IMR-90 (cell line): ENCODE measurements around the gene ADGRD1. TPM values are rescaled to one million over a fixed set of nuclear protein-coding genes. Genes with fewer than 3 reads are reported as not detected.

Source experiments
- ATAC-seq: fragments of 200-7000 bp; cut with Tn5 transposase; 2 replicates; pipeline ENCODE4 v1.9.1; 2020; ENCODE audit warnings: low read depth, mild to moderate bottlenecking, moderate library complexity
- BruUV-seq: library from RNA; stranded (reverse); fragments of 400-500 nt; replicated peaks from 2 replicates; lab custom pipeline; 2021; lab: Mats Ljungman, UMichigan
- CTCF ChIA-PET: fragments of 300-600 bp; formaldehyde crosslinking; extraction: SDS; loops from one replicate; lab custom pipeline; 2021; ENCODE audit warnings: antibody characterized with exemption; lab: Yijun Ruan, JAX
- POLR2A ChIA-PET: fragments of 300-600 bp; sonication (Branson Sonifier 250); formaldehyde crosslinking; loops from one replicate; lab custom pipeline; 2022; ENCODE audit warnings: antibody characterized with exemption; ENCODE audit not compliant: unreplicated experiment; lab: Charles Lee
- DNase-seq: peaks from one replicate; pipeline ENCODE4 v3.0.0; 2013
- H2AFZ ChIP-seq: replicated peaks from 2 replicates; pipeline ENCODE3; 2013; ENCODE audit warnings: low read length, mild to moderate bottlenecking; ENCODE audit not compliant: poor library complexity
- H2AK5ac ChIP-seq: 2 replicates; pipeline ENCODE4 v1.6.1; 2013; ENCODE audit warnings: low read depth, low read length, inconsistent platforms
- H2AK9ac ChIP-seq: replicated peaks from 2 replicates; pipeline ENCODE3; 2013; ENCODE audit warnings: mild to moderate bottlenecking, low read depth, low read length, moderate library complexity; ENCODE audit not compliant: poor library complexity
- H2BK120ac ChIP-seq: 2 replicates; pipeline ENCODE4 v1.6.1; 2013; ENCODE audit warnings: low read depth, low read length, inconsistent platforms
- H2BK15ac ChIP-seq: 3 replicates; pipeline ENCODE4 v1.6.1; 2013; ENCODE audit warnings: low read depth, low read length, inconsistent platforms
- H2BK20ac ChIP-seq: 2 replicates; pipeline ENCODE4 v1.6.1; 2013; ENCODE audit warnings: low read depth, mild to moderate bottlenecking, inconsistent platforms, low read length, moderate library complexity
- H2BK5ac ChIP-seq: 2 replicates; pipeline ENCODE4 v1.6.1; 2013; ENCODE audit warnings: mild to moderate bottlenecking, low read depth, low read length, inconsistent platforms; ENCODE audit not compliant: poor library complexity, severe bottlenecking
- H3K14ac ChIP-seq: replicated peaks from 2 replicates; pipeline ENCODE4 v1.6.1; 2013; ENCODE audit warnings: low read depth, low read length, inconsistent platforms
- H3K18ac ChIP-seq: 2 replicates; pipeline ENCODE4 v1.6.1; 2013; ENCODE audit warnings: low read depth, low read length, control low read depth
- H3K23ac ChIP-seq: 2 replicates; pipeline ENCODE4 v1.6.1; 2013; ENCODE audit warnings: low read depth, low read length, inconsistent platforms
- H3K27ac ChIP-seq: 2 replicates; pipeline ENCODE4 v1.5.1; 2013; ENCODE audit warnings: mild to moderate bottlenecking, control low read depth, low read length; ENCODE audit not compliant: insufficient read depth
- H3K27me3 ChIP-seq: 2 replicates; pipeline ENCODE4 v1.6.1; 2013; ENCODE audit warnings: low read length; ENCODE audit not compliant: control insufficient read depth, insufficient read depth
- H3K36me3 ChIP-seq: 2 replicates; pipeline ENCODE4 v1.6.1; 2013; ENCODE audit warnings: low read length, mixed read lengths; ENCODE audit not compliant: control insufficient read depth, insufficient read depth
- H3K4ac ChIP-seq: 2 replicates; pipeline ENCODE4 v1.6.1; 2013; ENCODE audit warnings: low read depth, low read length, inconsistent platforms
- H3K4me1 ChIP-seq: 2 replicates; pipeline ENCODE4 v1.6.1; 2013; ENCODE audit warnings: low read length, mixed read lengths; ENCODE audit not compliant: control insufficient read depth, insufficient read depth
- H3K4me2 ChIP-seq: 2 replicates; pipeline ENCODE4 v1.6.1; 2013; ENCODE audit warnings: low read depth, mild to moderate bottlenecking, control low read depth, low read length, moderate library complexity
- H3K4me3 ChIP-seq: 2 replicates; pipeline ENCODE4 v1.5.1; 2013; ENCODE audit warnings: low read depth, mild to moderate bottlenecking, control low read depth, low read length, moderate library complexity; ENCODE audit not compliant: insufficient read depth
- H3K56ac ChIP-seq: 2 replicates; pipeline ENCODE4 v1.6.1; 2013; ENCODE audit warnings: low read length, inconsistent platforms; ENCODE audit not compliant: insufficient read depth; ENCODE audit errors: extremely low read depth
- H3K79me1 ChIP-seq, 2 experiments: 2 replicates each; pipeline ENCODE4 v1.6.1; 2013; ENCODE audit warnings: low read length in 2 of 2, inconsistent platforms in 1 of 2, low read depth in 1 of 2
- H3K9ac ChIP-seq: 2 replicates; pipeline ENCODE4 v1.6.1; 2013; ENCODE audit warnings: low read depth, low read length, control low read depth
- H3K9me1 ChIP-seq: 2 replicates; pipeline ENCODE4 v1.6.1; 2013; ENCODE audit warnings: low read length, inconsistent platforms; ENCODE audit not compliant: insufficient read depth
- H3K9me3 ChIP-seq: 2 replicates; pipeline ENCODE4 v1.6.1; 2013; ENCODE audit warnings: low read length; ENCODE audit not compliant: control insufficient read depth, insufficient read depth
- H4K20me1 ChIP-seq: 2 replicates; pipeline ENCODE4 v1.6.1; 2013; ENCODE audit warnings: low read length, inconsistent platforms; ENCODE audit not compliant: insufficient read depth
- H4K5ac ChIP-seq: 2 replicates; pipeline ENCODE4 v1.6.1; 2013; ENCODE audit warnings: mild to moderate bottlenecking, low read depth, low read length, control low read depth
- H4K8ac ChIP-seq, 2 experiments: 2 replicates each; pipeline ENCODE4 v1.6.1; 2013; ENCODE audit warnings: low read depth in 2 of 2, low read length in 2 of 2, control low read depth in 1 of 2, inconsistent platforms in 1 of 2
- H4K91ac ChIP-seq: 2 replicates; pipeline ENCODE4 v1.6.1; 2013; ENCODE audit warnings: low read depth, low read length, inconsistent platforms; ENCODE audit not compliant: insufficient read depth
- CTCF ChIP-seq: conservative IDR thresholded peaks from 2 replicates; pipeline ENCODE4 v1.5.1; 2012; ENCODE audit warnings: mild to moderate bottlenecking, low read depth, low read length, improper control_type of control experiment
- ELK1 ChIP-seq: fragments of 150-350 bp; IDR thresholded peaks from 2 replicates; pipeline ENCODE4 v1.6.1; 2016; ENCODE audit warnings: low read depth, mild to moderate bottlenecking, low read length, moderate library complexity, borderline replicate concordance
- FOS ChIP-seq: fragments of 150-350 bp; IDR thresholded peaks from 2 replicates; pipeline ENCODE4 v1.6.1; 2016; ENCODE audit warnings: low read depth, low read length
- MAFK ChIP-seq: IDR thresholded peaks from 2 replicates; pipeline ENCODE4 v1.6.1; 2012; ENCODE audit warnings: low read depth, low read length, improper control_type of control experiment
- NFE2L2 ChIP-seq: fragments of 150-350 bp; IDR thresholded peaks from 2 replicates; pipeline ENCODE4 v1.6.1; 2016; ENCODE audit warnings: low read depth, mild to moderate bottlenecking, low read length
- RAD21 ChIP-seq: IDR thresholded peaks from 2 replicates; pipeline ENCODE4 v1.6.1; 2012; ENCODE audit warnings: low read length, improper control_type of control experiment
- RFX5 ChIP-seq: IDR thresholded peaks from 2 replicates; pipeline ENCODE4 v1.8.0; 2012; ENCODE audit warnings: low read depth, mild to moderate bottlenecking, low read length, moderate library complexity
- WGBS, 2 experiments: methylation state at CpG; one replicate each; pipeline versions ENCODE4 v1.1.5 to v1.1.7; 2013; ENCODE audit warnings: missing lambda C conversion rate in 2 of 2; ENCODE audit not compliant: insufficient read length in 1 of 2; ENCODE audit errors: extremely low coverage in 2 of 2; 5-methylcytosine and 5-hydroxymethylcytosine counted together
- dilution Hi-C: fragments of 300-500 bp; cut with HindIII; formaldehyde crosslinking; loops from one replicate; pipeline ENCODE4 v1.14.3; 2018; ENCODE audit warnings: low sequenced_read_pairs; ENCODE audit not compliant: unreplicated experiment
- in situ Hi-C: fragments of 300-500 bp; cut with MboI; formaldehyde crosslinking; loops from 3 replicates; pipeline ENCODE4 v1.14.3; 2019; ENCODE audit warnings: low sequenced_read_pairs, inconsistent platforms, mixed read lengths
- intact Hi-C: fragments of 100-400 bp; cut with micrococcal nuclease; formaldehyde crosslinking; loops from 2 replicates; pipeline ENCODE4 v1.10.0; 2022
- polyA plus RNA-seq, 3 experiments: library from polyadenylated mRNA; depleted of rRNA; stranded (reverse); fragments of >200 nt; gene quantifications; 2 replicates each; pipeline ENCODE4 v1.2.3, GENCODE V29; 2012; ENCODE audit warnings: low replicate concordance in 1 of 3
- total RNA-seq: library from RNA; depleted of rRNA; stranded (reverse); fragments of >200 nt; gene quantifications from 2 replicates; pipeline ENCODE4 v1.2.3, GENCODE V29; 2012

The ADGRD1 gene
- total and polyA plus RNA-seq, 2 of the 4 experiments (the other 2 are of a cell fraction), result not detected

- H4K91ac ChIP-seq, result no peak overlapping the region
- ATAC-seq (no peak), DNase-seq (no peak)
- no peak overlapping the region for H3K56ac ChIP-seq
- no peak overlapping the region for H2AK5ac ChIP-seq
- no peak overlapping the region for H3K4me2 ChIP-seq
- H3K9me1 ChIP-seq, result no peaks in the 10 kb centered on the region
- no TSS peak for BruUV-seq
- POLR2A ChIA-PET, result no interaction called here
- no peaks in the 10 kb centered on the region for H3K4me1 ChIP-seq
- no peak overlapping the region for H3K18ac ChIP-seq
- TF ChIP-seq NFE2L2, result no peak
- TF ChIP-seq ELK1, result no peak
- TF ChIP-seq RFX5, result no peak
- TF ChIP-seq MAFK, result no peak
- no peak for TF ChIP-seq RAD21
- TF ChIP-seq CTCF, result no peak
- no peak for TF ChIP-seq FOS
- no peaks in the 10 kb centered on the region for H3K27me3 ChIP-seq
- H3K4ac ChIP-seq, result no peak overlapping the region
- H2BK120ac ChIP-seq, result no peak overlapping the region
- H4K5ac ChIP-seq, result no peak overlapping the region
- H2BK15ac ChIP-seq, result no peak overlapping the region
- H4K20me1 ChIP-seq, result no peaks in the 10 kb centered on the region
- no peak overlapping the region for H2AFZ ChIP-seq
- no peak overlapping the region for H4K8ac ChIP-seq
- no peak overlapping the region for H3K9ac ChIP-seq
- H3K23ac ChIP-seq, result no peak overlapping the region
- intact Hi-C loops (no loop called here), dilution Hi-C loops (no loop called here), in situ Hi-C loops (no loop called here)
- H2BK20ac ChIP-seq, result no peak overlapping the region
- H3K4me3 ChIP-seq, result no peak overlapping the region
- no peak overlapping the region for H3K14ac ChIP-seq
- H3K27ac ChIP-seq, result no peak overlapping the region
- H2BK5ac ChIP-seq, result no peak overlapping the region
- H3K36me3 ChIP-seq, result no peaks in the 10 kb centered on the region
- 78% methylated on average over 6 of the region's 28 CpGs; no CpG with 5 or more reads in 1 of the 2 experiments for WGBS, 2 experiments
- peaks cover 45% of the 10 kb centered on the region for H3K9me3 ChIP-seq
- H2AK9ac ChIP-seq, result no peak overlapping the region
- no peaks in the 10 kb centered on the region for H3K79me1 ChIP-seq
- CTCF ChIA-PET, result no interaction called here
Measured at GRCh38 chr12:131032082-131032750, 78.5 kb downstream of the ADGRD1 start.
